HG03469 (cell line): Measurements from ENCODE around the gene C11orf16.
"Not testable (repeated sequence)": the region's sequence is repeated elsewhere in the genome, so short reads cannot be mapped to it uniquely, and the experiment has no call there.

Source experiments
- ATAC-seq: cut with Tn5 transposase; IDR thresholded peaks from one replicate; pipeline ENCODE4 v1.9.1; 2021; ENCODE audit warnings: mild to moderate bottlenecking, moderate library complexity, moderate number of reproducible peaks; ENCODE audit not compliant: unreplicated experiment

The C11orf16 gene

GRCh38 chr11:8932564-8933180 lies at the start of gene C11orf16:
TSS of gene C11orf16 (minus strand) at chr11:8932947. CDS start at chr11:8932308, 639 bp downstream.
- ATAC-seq, result no peak

GRCh38 chr11:8980485-8980884 lies 47.7 kb upstream of the C11orf16 start:
- ATAC-seq, result no peak

GRCh38 chr11:8979365-8979764 lies 46.6 kb upstream of the C11orf16 start:
- not testable (repeated sequence) for ATAC-seq

GRCh38 chr11:8973121-8973520 lies 40.4 kb upstream of the C11orf16 start:
- ATAC-seq, result no peak

GRCh38 chr11:8971924-8972316 lies 39.2 kb upstream of the C11orf16 start:
- no peak for ATAC-seq

GRCh38 chr11:8971196-8971923 lies 38.6 kb upstream of the C11orf16 start:
- ATAC-seq, result no peak

- ATAC-seq, result no peak
These were observed 34.4 kb upstream of the C11orf16 start for GRCh38 chr11:8967184-8967583.

- peak; percentile 59 for ATAC-seq
These were observed 31.9 kb upstream of the C11orf16 start, which contains the start of gene TMEM9B for GRCh38 chr11:8964324-8965320. TSS of gene TMEM9B (minus strand) at chr11:8964442. CDS start at chr11:8964313, 129 bp downstream.

- peak; percentile 34 for ATAC-seq
These were observed 31.0 kb upstream of the C11orf16 start for GRCh38 chr11:8963569-8964323.

- ATAC-seq, result no peak
These were observed 30.1 kb upstream of the C11orf16 start for GRCh38 chr11:8962841-8963240.

- no peak for ATAC-seq
These were observed 28.7 kb upstream of the C11orf16 start for GRCh38 chr11:8961401-8961800.

GRCh38 chr11:8959546-8960166 lies 26.9 kb upstream of the C11orf16 start:
- ATAC-seq, result peak; percentile 44

GRCh38 chr11:8956860-8957259 lies 24.1 kb upstream of the C11orf16 start:
- no peak for ATAC-seq

- ATAC-seq, result no peak
These were observed 16.1 kb upstream of the C11orf16 start for GRCh38 chr11:8948886-8949285.

- no peak for ATAC-seq
These were observed 14.6 kb upstream of the C11orf16 start for GRCh38 chr11:8947230-8947943.

GRCh38 chr11:8942518-8943066 lies 9.8 kb upstream of the C11orf16 start, which contains the start of gene ASCL3:
TSS of gene ASCL3 (minus strand) at chr11:8943016. CDS start at chr11:8938161, 4,855 bp downstream.
- ATAC-seq, result no peak

GRCh38 chr11:8941341-8942103 lies 8.8 kb upstream of the C11orf16 start:
- no peak for ATAC-seq

GRCh38 chr11:8937659-8938058 lies 4.9 kb upstream of the C11orf16 start:
- no peak for ATAC-seq
